B cell (primary cell): ENCODE measurements around the gene COL10A1. TPM values are rescaled to one million over a fixed set of nuclear protein-coding genes. Genes with fewer than 3 reads are reported as not detected.
"Not testable (repeated sequence)": the region's sequence is repeated elsewhere in the genome, so short reads cannot be mapped to it uniquely, and the experiment has no call there.

Source experiments
- ATAC-seq: fragments of 200-7000 bp; cut with Tn5 transposase; one replicate; pipeline ENCODE4 v1.10.0; 2021; ENCODE audit warnings: low read depth, mild to moderate bottlenecking, moderate number of reproducible peaks, moderate library complexity
- CTCF ChIA-PET: fragments of 350-600 bp; sonication (Branson Sonifier 250); formaldehyde crosslinking; loops from one replicate; lab custom pipeline; 2021; ENCODE audit warnings: antibody characterized with exemption, inconsistent platforms; lab: Charles Lee
- POLR2A ChIA-PET: fragments of 350-600 bp; sonication (Branson Sonifier 250); formaldehyde crosslinking; loops from one replicate; lab custom pipeline; 2021; ENCODE audit warnings: antibody characterized with exemption; lab: Charles Lee
- DNase-seq: peaks from one replicate; pipeline ENCODE4 v3.0.0; 2013
- H2AFZ ChIP-seq: 2 replicates; pipeline ENCODE4 v1.6.1; 2012; ENCODE audit warnings: mild to moderate bottlenecking, low read depth, low read length; ENCODE audit not compliant: insufficient read depth, poor library complexity, severe bottlenecking
- H3K27ac ChIP-seq, 2 donors: 1 replicate in 1 of 2; 2 replicates in 1 of 2; pipeline ENCODE4 v1.5.1; 2012 to 2013; ENCODE audit warnings: low read length in 2 of 2, mild to moderate bottlenecking in 2 of 2, moderate library complexity in 1 of 2
- H3K27me3 ChIP-seq, 4 experiments: fragments of 200-600 bp in 1 of 4; sonication (generic) in 1 of 4; replicated peaks in 1 of 4; 1 replicate in 2 of 4; 2 replicates in 2 of 4; pipeline versions ENCODE4 v1.6.1 to v1.7.0; 2013 to 2016; ENCODE audit warnings: low read length in 3 of 4, mild to moderate bottlenecking in 2 of 4, mixed read lengths in 1 of 4, moderate library complexity in 1 of 4; ENCODE audit not compliant: insufficient read depth in 4 of 4, control insufficient read depth in 3 of 4; ENCODE audit errors: control extremely low read depth in 1 of 4
- H3K36me3 ChIP-seq, 2 experiments: replicated peaks in 1 of 2; 1 replicate in 1 of 2; 2 replicates in 1 of 2; pipeline versions ENCODE4 v1.6.1 to v1.7.1; 2013; ENCODE audit warnings: low read length in 1 of 2; ENCODE audit not compliant: insufficient read depth in 2 of 2, control insufficient read depth in 1 of 2; ENCODE audit errors: control extremely low read depth in 1 of 2, extremely low read depth in 1 of 2
- H3K4me1 ChIP-seq, 2 donors: fragments of 200-600 bp in 1 of 2; sonication (generic) in 1 of 2; 1 replicate in 1 of 2; 2 replicates in 1 of 2; pipeline versions ENCODE4 v1.5.1 to v1.6.1; 2013 to 2017; ENCODE audit warnings: low read length in 2 of 2; ENCODE audit not compliant: control insufficient read depth in 2 of 2, insufficient read depth in 2 of 2
- H3K4me2 ChIP-seq: replicated peaks from 2 replicates; pipeline ENCODE3; 2012; ENCODE audit warnings: mild to moderate bottlenecking, low read depth, low read length; ENCODE audit not compliant: poor library complexity, severe bottlenecking
- H3K4me3 ChIP-seq, 5 experiments: fragments of 200-600 bp in 1 of 5; sonication (generic) in 1 of 5; 1 replicate in 3 of 5; 2 replicates in 2 of 5; pipeline versions ENCODE4 v1.5.1 to v1.7.0; 2011 to 2016; ENCODE audit warnings: low read length in 4 of 5, mild to moderate bottlenecking in 4 of 5, low read depth in 2 of 5, control low read depth in 1 of 5, moderate library complexity in 1 of 5; ENCODE audit not compliant: insufficient read depth in 1 of 5; ENCODE audit errors: control extremely low read depth in 1 of 5, extremely low read depth in 1 of 5
- H3K79me2 ChIP-seq: fragments of 200-600 bp; sonication (generic); one replicate; pipeline ENCODE4 v1.6.0; 2016; ENCODE audit warnings: low read length; ENCODE audit not compliant: control insufficient read depth, insufficient read depth
- H3K9ac ChIP-seq: fragments of 200-600 bp; sonication (generic); 2 replicates; pipeline ENCODE4 v1.6.1; 2017; ENCODE audit warnings: mild to moderate bottlenecking, low read length, moderate library complexity
- H3K9me3 ChIP-seq, 3 donors: one replicate each; pipeline versions ENCODE4 v1.6.1 to v1.7.1; 2013; ENCODE audit warnings: low read length in 2 of 3; ENCODE audit not compliant: control insufficient read depth in 2 of 3, insufficient read depth in 1 of 3; ENCODE audit errors: control extremely low read depth in 1 of 3
- H4K20me1 ChIP-seq: 2 replicates; pipeline ENCODE4 v1.6.0; 2012; ENCODE audit warnings: mild to moderate bottlenecking, low read length; ENCODE audit not compliant: insufficient read depth, control insufficient read depth, poor library complexity, severe bottlenecking
- H3K27ac Mint-ChIP-seq: one replicate; pipeline ENCODE4 v1.8.0; 2021; ENCODE audit warnings: mixed read lengths
- H3K27me3 Mint-ChIP-seq: one replicate; pipeline ENCODE4 v1.8.0; 2021; ENCODE audit warnings: mixed read lengths
- H3K4me1 Mint-ChIP-seq: one replicate; pipeline ENCODE4 v1.8.0; 2021; ENCODE audit warnings: mixed read lengths
- H3K4me3 Mint-ChIP-seq: one replicate; pipeline ENCODE4 v1.8.0; 2021; ENCODE audit warnings: mixed read lengths
- H3K9me3 Mint-ChIP-seq: one replicate; pipeline ENCODE4 v1.8.0; 2022; ENCODE audit warnings: mixed read lengths; ENCODE audit not compliant: insufficient read depth
- whole genome bisulfite sequencing: methylation state at CpG from one replicate; pipeline ENCODE4 v1.1.5; 2013; ENCODE audit warnings: missing lambda C conversion rate; ENCODE audit not compliant: insufficient coverage; 5-methylcytosine and 5-hydroxymethylcytosine counted together
- intact Hi-C: fragments of 100-400 bp; cut with micrococcal nuclease; formaldehyde crosslinking; loops from one replicate; pipeline ENCODE4 v1.10.0; 2022
- polyA plus RNA-seq: library from polyadenylated mRNA; depleted of rRNA; stranded (reverse); fragments of >200 nt; gene quantifications from 2 replicates; pipeline ENCODE4 v1.2.3, GENCODE V29; 2012
- total RNA-seq, 2 donors: library from RNA; stranded (reverse); fragments of 120-200 nt in 1 of 2; gene quantifications; 1 replicate in 1 of 2; 2 replicates in 1 of 2; pipeline versions ENCODE4 v1.2.3 to v1.2.4, GENCODE V29; 2013 to 2022
- TF ChIP-seq, protein P1 (sequence below): fragments of 200-600 bp; IDR thresholded peaks from one replicate; pipeline ENCODE4 v1.8.0; 2022; ENCODE audit warnings: antibody characterized with exemption, mild to moderate bottlenecking

Gene COL10A1
- total and polyA plus RNA-seq, 2 donors (not counting 1 experiment from before 2014, with no cell fraction given), result not detected

DNA sequence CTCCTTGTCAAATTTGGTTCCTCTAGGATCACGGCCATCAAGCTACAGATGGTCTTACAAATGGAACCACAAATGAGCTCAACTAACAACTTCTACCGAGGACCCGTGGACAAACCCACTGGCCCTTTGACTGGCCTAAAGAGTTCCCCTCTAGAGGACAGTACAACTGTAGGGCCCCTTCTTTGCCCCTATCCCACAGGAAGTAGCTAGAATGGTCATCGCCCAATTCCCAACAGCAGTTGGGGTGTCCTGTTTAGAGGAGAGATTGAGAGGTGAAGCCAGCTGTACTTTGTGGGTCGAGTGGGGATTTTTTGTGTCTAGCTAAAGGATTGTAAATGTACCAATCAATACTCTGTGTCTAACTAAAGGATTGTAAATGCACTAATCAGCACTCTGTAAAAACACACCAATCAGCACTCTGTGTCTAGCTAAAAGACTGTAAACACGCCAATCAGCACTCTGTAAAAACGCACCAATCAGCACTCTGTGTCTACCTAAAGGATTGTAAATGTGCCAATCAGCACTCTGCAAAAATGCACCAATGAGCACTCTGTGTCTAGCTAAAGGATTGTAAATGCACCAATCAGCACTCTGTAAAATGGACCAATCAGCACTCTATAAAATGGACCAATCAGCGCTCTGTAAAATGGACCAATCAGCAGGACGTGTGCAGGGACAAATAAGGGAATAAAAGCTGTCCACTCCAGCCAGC is 29.7 kb downstream of the COL10A1 start:
- H3K4me1 ChIP-seq, POLR2A ChIA-PET, H3K4me2 ChIP-seq, H3K4me3 Mint-ChIP-seq, H3K4me1 Mint-ChIP-seq, H3K9me3 ChIP-seq, H4K20me1 ChIP-seq, H3K27me3 Mint-ChIP-seq, H3K9ac ChIP-seq, H3K27ac ChIP-seq, H3K36me3 ChIP-seq, H3K79me2 ChIP-seq, DNase-seq, H3K4me3 ChIP-seq, H3K27ac Mint-ChIP-seq, H3K27me3 ChIP-seq, H2AFZ ChIP-seq, ATAC-seq, intact Hi-C loops: not testable (repeated sequence)
- WGBS, result 100% methylated on average over 2 of the region's 9 CpGs
- CTCF ChIA-PET, result interaction anchor here (0.7 to 5.0 kb wide), 16 partner anchors 9 to 200 kb away, joined by 3 to 165 read pairs (median 4); no protein-coding TSS in a partner anchor
- peaks cover 10% of the 10 kb centered on the region for H3K9me3 Mint-ChIP-seq

DNA sequence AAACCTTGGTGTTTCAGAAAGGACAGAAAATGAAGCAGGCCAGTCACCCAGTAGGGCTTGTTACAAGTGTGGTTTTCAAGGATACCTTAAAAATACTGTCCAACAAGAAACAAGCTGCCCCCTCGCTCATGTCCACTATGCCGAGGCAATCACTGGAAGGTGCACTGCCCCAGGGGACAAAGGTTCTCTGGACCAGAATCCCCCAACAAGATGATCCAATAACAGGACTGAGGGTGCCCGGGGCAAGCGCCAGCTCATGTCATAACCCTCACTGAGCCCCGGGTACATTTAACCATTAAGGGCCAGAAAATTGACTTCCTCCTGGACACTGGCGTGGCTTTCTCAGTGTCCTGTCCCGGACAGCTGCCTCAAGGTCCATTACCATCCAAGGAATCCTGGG is 31.9 kb downstream of the COL10A1 start:
- H3K4me1 ChIP-seq, result peaks cover 5 to 7% of the 10 kb centered on the region in 2 donors
- Mint-ChIP-seq H3K4me1 (peaks cover 5% of the 10 kb centered on the region), H3K4me3 (no peak overlapping the region), H3K27me3 (peaks cover 4% of the 10 kb centered on the region), H3K9me3 (peaks cover 10% of the 10 kb centered on the region), H3K27ac (no peak overlapping the region)
- H3K27me3 ChIP-seq, result no peaks in the 10 kb centered on the region
- H3K36me3 ChIP-seq, result no peaks in the 10 kb centered on the region
- H3K9ac ChIP-seq, result no peak overlapping the region
- TF ChIP-seq, protein P1, sequence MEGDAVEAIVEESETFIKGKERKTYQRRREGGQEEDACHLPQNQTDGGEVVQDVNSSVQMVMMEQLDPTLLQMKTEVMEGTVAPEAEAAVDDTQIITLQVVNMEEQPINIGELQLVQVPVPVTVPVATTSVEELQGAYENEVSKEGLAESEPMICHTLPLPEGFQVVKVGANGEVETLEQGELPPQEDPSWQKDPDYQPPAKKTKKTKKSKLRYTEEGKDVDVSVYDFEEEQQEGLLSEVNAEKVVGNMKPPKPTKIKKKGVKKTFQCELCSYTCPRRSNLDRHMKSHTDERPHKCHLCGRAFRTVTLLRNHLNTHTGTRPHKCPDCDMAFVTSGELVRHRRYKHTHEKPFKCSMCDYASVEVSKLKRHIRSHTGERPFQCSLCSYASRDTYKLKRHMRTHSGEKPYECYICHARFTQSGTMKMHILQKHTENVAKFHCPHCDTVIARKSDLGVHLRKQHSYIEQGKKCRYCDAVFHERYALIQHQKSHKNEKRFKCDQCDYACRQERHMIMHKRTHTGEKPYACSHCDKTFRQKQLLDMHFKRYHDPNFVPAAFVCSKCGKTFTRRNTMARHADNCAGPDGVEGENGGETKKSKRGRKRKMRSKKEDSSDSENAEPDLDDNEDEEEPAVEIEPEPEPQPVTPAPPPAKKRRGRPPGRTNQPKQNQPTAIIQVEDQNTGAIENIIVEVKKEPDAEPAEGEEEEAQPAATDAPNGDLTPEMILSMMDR, result no peak
- H3K9me3 ChIP-seq, result peaks cover 0 to 11% (median 9%) of the 10 kb centered on the region in 3 donors
- H3K27ac ChIP-seq, result no peak overlapping the region
- intact Hi-C loops, result no loop called here
- H3K4me2 ChIP-seq, result no peak overlapping the region
- DNase-seq, result no peak
- no peak for ATAC-seq
- H3K79me2 ChIP-seq, result no peaks in the 10 kb centered on the region
- H2AFZ ChIP-seq, result no peak overlapping the region
- no peak overlapping the region for H3K4me3 ChIP-seq
- H4K20me1 ChIP-seq, result no peaks in the 10 kb centered on the region
- 99% methylated on average over 5 of the region's 7 CpGs for WGBS
- CTCF ChIA-PET, result interaction anchor here (0.8 kb wide), 1 partner anchor 85 kb away, joined by 3 read pairs; no protein-coding TSS in a partner anchor
- POLR2A ChIA-PET, result no interaction called here
